ENCODE data around the gene PHLPP1.

The PHLPP1 gene

DNA sequence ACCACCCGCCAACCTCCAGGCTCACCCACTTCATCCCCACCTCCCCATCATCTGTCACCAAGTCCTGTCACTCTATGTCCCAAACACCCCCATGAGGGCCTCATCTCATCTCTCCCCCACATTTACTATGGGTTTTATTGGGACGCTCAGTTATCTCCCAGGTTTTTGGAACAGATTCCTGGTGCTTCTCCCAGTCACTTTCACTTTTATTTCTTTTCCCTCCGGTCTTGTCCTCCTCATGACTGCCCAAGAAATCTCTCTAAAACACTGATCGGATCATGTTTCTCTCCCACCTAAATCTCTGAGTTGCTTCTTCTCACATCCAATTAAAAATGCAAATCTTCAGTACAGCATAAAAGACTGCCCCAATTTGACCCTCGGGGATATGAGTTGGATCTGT lies 273.1 kb downstream of the PHLPP1 start:
- DNase-seq, result no peak

DNA sequence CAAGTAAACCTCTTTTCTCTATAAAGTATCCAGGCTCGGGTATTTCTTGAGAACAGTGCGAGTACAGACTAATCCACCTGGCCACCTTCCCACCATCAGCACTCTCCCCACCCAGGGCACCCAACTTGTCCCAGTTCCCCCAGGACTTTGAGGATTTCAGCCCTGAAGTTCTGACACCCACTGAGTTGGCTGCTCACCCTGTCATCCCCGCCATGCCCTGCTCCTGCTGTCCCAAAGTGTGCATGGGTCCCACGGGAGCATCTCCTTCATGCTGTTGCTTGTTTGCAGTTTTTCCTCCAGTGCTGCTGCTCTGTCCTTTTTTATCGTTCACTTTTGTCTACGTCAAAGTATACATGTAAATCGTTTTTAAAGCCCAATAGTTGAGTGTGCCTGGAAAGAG lies 273.9 kb downstream of the PHLPP1 start:
- no peak for DNase-seq

DNA sequence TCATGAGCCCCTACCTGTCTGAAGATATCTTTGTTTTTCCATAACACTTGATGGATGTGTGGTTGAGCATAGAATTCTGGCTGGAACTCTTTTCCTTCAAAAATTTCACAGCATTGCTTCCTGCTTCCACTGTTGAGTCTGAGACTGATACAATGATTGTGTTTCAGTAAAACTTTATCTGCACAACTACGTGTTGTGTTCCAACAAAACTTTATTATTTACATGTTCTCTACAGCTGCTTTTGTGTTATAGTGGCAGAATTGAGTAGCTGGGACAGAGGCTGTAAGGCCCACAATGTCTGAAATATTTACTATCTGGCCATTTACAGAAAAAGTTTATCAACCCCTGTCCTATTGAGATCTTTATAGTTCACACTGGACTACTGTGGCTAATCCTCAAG lies 275.3 kb downstream of the PHLPP1 start:
- DNase-seq, result no peak

DNA sequence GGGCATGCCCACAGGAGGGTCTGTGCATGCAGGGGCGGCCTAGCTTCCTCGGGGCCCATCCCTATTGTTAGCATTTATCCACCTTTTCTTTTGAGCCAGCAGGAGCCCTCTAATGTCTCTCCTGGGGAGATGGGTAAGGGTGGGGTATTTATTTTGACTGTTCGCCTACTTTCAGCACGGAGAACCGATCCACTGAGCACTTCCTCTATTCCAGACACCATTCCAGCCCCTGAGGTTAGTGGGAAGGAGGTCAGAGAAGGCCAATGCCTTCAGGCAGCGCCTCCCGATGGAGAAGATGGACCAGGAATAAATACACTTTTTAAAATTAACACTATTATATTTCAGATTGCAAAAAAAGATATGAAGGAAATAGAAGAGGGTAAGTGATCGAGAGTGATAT lies 276.0 kb downstream of the PHLPP1 start:
- no peak for DNase-seq

DNA sequence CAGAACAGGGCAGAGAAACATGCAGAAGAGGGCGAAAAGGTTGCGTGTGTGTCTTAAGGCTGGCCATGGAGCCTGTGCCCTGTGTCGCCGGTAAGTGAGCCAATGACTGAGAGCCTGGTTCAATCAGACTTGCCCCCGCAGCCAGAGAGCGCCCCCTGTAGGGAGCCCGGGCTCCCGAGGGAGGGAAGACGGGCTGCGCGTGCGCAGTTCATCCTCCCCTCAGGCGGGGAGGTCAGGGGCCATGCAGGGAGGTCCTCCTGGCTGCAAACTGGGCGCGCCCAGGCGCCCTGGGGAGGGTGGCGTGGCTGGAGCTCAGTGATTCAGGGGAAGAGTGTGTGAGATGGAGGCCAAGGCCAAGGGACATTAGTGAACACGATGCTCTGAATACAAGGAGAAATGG lies 276.6 kb downstream of the PHLPP1 start:
- DNase-seq, result no peak

DNA sequence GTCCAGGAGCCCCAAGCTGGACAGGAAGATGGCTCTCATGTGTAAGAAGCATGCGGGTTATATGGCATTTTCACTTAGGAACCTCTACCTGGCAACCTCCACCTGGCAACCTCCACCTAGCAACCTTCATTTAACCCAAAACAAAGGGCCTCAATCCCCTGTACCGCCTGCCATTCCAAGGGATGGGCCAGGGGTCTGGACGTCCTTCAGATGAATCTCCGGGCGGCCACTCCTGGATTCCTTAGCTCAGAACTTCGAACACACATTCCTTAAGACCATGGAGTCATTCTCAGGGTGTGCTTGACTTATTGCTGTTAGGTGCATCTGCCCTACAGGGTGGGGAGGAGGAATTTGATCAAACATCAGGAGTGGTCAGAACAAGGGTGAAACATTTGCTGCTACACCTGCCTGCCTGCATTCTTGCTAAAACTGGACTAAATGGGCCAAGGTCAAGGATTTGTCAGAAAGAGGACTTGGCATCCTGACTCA lies 277.6 kb downstream of the PHLPP1 start:
- DNase-seq, result no peak

DNA sequence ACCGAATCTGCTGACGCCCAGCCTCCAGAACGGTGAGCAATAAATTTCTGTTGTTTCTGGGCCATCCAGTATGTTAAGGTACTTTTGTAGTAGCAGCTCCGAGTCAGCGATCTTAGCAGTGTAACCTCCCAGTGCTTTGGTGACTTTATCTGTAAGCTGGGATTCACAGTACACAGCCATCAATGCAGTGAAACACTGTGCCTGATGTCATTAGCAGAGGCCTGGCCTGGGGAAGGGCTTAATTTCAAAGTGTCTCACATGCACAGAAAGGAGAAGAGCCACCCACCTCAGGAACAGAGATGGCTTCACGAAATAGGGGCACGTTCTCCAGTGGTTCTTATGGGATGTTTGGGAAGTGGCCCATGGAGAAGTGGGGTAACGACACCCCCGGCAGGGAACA lies 281.2 kb downstream of the PHLPP1 start:
- DNase-seq, result no peak

DNA sequence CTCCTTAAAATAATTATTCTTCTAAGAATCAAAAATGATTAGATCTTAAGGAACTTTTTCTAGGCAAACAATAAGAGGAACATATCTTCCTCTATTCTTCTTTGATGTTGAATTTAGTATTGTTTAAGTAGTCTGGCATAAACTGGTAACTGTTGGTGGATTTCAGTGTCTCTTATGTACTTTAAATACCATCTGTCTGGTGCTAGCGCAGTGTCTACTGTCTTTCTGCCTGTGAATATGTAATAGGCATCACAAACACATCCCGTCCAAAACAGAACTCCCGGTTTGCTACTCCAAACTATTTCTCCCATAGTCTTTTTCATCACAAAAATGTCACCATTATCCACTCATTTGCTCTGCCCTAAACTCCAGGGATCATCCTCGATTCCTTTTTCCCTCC lies 281.7 kb downstream of the PHLPP1 start:
- DNase-seq, result no peak

DNA sequence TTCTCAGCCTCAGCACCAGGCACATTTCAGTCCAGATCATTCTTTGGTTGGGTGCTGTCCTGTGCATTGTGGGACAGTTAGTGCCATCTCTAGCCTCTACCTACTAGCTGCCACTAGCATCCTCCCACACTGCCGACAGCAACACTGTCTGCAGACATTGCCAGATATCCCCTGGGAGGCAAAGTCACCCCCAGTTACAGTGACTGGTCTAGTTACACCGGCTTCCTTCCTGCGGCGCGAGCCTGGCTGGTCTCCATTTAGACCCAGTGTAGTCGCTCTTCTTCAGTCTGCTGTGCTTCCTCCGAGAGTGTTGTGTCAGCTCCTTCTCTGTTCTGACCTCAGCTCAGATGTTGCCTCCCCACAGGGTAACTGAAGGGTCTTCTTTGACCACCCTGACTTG lies 283.1 kb downstream of the PHLPP1 start:
- DNase-seq, result no peak

DNA sequence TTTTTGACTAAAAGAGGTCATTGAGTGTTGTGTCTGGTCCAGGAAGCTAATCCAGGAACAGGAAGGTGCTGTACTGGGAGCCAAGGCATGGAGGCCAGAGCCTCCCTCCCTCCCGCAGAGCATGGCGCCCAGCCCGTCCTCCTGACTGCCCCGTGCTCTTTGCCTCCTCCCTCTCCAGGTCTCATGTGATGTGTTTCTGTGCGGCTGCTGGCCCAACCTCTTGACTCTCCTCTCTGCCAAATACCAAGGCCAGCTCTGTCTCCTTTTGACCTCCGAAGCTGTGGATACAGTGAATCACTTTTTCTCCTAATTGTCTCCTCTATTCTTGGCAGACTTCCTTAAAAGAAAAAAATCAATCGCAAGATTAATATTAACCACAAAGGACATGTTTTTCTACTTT lies 284.1 kb downstream of the PHLPP1 start:
- no peak for DNase-seq

DNA sequence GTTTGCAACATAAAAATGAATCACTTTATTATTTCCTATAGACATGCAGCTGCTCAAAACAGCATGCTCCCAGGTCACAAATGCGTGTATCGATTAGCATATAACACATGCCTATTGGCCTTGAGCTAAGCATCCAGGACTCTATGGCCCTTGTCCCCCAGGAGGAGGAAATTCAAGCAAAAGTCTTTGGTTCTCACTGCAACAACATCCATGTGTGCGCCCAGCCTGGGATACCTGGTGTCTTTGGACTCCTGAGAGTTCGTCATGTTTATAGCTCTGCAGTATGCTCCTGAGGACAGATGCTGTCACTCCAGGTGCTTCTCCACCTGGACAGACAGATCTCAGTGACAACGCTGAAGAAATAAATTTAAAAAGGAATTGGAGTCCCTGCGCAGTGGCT lies 284.6 kb downstream of the PHLPP1 start:
- no peak for DNase-seq

DNA sequence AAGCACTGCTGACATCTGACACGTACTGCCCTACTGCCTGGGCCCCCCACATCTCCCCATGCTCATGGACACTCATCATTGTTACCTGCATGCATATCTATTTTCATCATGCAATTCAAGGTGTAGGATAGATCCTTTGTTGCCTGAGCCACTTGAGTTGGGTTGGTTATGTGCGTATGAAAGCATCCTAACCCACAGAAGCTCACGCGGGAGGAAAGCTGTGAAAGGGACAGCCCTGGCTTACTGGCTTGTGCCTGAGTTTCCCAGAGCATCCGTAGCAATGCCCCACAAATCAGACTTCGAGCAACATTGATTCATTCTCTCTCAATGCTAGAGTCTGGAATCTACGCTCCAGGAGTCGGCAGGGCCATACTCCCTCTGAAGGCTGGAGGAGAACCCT lies 285.5 kb downstream of the PHLPP1 start:
- no peak for DNase-seq

DNA sequence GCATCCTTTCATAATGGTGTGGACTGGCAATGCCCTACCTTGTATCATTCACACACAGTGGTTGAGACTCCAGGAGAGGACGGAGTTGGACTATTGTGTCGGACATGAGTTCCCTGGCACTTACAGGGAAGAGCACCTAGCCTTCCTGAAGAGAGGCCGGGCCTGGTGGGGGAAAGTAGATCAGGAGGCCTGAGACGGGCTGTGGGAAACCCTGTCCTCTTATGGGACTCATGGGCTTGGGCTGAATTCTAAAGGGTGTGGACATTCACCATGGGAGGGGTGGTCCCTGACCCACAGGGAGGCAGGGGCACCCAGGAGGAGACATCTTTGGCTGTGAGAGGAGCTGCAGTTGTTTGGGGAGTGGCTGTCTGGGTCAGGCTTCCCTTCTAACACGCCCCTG lies 286.5 kb downstream of the PHLPP1 start:
- DNase-seq, result no peak

DNA sequence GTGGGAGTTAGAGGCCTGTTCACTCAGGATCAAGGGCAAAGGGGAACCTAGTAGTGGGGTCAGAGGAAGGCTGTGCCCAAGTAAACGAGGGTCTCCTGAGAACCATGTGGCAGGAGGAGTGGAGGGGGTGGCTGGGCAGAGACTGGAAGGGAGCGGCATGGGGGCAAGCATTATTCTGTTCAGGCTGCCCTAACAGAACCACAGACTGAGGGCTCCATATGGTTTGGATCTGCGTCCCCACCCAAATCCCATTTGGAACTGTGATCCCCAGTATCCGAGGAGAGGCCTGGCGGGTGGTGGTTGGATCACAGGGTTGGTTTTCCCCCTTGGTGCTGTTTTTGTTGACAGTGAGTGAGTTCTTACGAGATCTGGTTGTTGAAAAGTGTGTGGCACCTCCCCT lies 287.0 kb downstream of the PHLPP1 start:
- DNase-seq, result no peak

DNA sequence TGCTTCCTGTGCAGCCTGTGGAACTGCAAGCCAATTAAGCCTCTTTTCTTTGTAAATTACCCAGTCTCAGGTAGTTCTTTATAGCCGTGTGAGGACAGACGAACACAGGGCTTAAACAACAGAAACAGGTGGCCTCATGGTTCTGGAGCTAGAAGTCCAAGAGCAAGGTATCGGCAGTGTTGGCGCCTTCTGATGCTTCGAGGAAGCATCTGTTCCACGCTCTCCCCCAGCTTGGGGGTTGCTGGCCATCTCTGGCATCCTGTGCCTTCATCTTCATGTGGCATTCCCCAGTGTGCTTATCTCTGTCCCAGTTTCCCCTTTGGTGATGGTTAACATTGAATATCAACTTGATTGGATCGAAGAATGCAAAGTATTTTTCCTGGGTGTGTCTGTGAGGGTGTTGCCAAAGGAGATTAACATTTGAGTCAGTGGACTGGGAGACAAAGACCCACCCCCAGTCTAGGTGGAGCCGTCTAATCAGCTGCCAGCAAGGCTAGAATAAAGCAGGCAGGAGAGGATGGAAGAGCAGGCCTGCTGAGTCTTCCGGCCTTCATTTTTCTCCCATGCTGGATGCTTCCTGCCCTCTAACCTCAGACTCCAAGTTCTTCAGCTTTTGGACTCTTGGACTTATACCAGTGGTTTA lies 287.6 kb downstream of the PHLPP1 start:
- no peak for DNase-seq

DNA sequence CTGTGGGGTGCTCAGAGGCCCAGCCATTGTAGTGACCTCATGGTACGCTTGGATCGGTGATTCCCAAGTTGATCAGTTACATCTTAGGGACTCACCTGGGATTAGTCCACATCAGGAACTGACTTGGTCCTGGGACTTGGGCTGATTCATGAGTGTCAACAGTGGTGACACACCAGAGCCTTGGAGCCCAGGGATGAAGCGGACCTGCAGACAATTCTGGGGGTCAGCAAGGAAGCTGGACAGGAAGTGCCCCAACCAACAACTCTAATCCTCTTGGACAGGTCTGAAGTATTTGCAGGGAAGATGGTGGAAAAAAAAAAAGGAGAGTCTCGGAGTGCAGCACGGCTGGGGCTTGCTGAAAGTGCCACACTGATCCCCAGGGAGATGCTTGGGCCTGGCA lies 288.6 kb downstream of the PHLPP1 start:
- no peak for DNase-seq

DNA sequence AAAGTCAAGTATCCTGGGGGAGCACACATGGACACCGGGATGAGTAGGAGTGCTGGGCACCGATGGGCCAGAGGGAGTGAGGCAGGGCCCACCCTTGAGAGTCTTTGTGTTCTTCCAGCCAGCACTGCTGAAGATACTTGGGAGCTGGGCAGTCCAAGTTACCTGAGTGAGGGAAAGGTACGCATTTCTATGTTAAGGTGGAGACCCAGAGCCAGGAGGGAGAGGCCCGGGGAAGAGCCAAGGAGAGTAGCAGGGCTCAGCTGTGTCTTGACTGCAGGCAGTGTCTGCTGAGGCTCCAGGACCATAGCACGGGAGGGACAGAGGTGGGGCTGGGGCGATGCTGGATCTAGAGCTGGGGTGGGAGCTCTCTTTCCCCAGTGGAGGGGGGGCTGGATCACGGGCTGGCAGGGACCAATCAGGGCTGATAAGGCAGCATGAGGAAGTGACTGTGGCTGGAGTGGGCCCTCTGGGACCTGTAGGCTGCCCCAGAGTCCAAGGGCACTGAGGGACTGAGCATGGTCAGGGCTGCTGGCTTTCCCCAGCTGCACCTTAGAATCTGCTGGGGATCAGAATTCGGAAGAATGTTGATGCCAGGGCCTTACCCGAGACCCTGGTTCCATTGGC lies 289.2 kb downstream of the PHLPP1 start:
- DNase-seq, result no peak

DNA sequence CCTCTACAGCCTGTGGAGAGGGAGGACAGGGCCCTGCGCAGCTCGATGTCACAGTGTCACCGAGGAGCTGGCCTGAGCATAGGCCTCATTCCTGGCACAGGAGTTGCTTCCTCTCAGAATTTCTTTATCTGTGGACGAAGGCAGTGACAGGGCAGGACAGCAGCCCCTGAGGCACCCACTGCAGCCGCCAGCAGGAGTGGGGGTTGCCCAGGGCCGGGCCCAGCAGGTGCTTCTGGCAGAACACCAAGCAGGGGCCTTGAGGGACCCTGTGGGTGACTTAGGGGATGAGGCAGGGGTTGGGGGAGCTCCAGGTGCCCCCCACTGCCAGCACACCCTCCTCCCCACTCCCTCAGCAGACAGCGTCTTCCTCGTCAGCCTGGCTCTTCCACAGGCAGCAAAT lies 290.0 kb downstream of the PHLPP1 start:
- no peak for DNase-seq

DNA sequence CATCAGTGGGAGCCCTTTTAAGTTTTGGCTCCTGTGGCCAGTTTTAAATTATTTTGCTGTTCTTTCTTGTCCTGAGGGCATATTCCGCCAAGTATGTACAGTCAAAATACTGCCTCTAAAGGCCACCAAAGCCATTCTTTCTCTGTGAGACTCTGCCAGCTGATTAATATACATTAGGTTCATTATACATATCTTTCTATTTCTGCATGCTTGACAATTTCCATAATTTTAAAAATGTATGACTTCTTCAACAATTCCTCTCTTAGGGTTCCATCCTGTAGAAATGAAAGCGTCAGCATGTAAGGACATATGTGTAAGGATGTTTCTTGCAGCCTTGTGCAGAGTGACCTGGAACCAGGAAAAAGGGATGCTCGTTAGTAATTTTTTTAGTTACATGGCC lies 291.9 kb downstream of the PHLPP1 start:
- no peak for DNase-seq

DNA sequence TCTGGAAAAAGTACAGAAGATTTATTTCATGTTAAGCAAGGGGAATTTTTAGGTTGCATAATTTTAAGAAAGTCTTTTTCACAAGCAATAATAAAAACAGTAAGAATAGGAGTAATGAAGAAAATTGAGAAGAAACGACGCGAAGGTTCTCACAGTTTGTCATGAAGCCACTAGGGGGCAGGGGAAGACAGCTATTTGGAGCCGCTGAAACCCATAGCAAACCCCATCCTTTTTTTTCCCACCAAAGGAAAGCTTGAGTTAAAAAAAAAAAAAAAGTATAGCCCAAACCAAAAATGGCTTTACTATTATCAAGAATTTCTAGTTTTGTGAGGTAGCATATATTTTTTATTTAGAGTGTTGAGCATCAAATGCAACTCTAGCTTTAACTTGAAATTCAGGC lies 300.9 kb downstream of the PHLPP1 start:
- peak; percentile 58 to 61 for DNase-seq

DNA sequence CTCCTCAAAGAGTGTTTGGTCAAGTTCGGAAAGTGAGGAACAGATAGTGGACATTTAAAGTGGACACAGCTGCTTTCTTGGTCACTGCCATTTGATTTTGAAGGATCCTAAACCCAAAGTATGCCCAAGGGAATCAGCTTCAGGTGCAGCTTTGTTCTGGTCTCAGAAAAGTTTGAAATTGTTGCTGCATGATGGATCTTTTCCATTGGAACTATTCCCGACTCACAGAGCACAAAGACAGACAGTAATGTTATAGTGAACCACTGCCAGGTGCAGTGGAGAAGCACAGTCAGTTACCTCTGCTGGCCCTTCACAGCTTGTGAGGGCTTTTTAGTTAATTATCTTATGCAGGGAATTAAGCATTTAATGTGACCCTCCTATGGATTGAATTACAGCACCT lies 301.7 kb downstream of the PHLPP1 start:
- no peak for DNase-seq

DNA sequence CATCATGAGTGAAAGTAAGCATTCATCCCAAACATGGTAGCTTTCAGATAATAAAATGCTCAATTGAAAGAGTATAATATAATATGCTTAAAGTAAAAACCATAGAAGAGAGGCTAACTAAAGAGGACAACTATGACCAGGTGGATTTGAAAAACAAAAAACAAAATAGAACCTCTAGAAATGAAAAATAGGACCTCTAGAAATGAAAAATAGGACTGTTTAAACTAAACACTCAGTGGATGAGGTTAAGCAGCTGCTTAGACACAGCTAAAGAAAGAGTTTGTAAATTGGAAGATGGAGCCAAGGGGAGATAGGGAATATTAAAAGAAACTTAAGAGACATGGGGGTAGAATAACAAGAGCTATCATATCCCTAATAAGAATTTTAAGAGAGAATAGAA lies 302.6 kb downstream of the PHLPP1 start:
- DNase-seq, result no peak

DNA sequence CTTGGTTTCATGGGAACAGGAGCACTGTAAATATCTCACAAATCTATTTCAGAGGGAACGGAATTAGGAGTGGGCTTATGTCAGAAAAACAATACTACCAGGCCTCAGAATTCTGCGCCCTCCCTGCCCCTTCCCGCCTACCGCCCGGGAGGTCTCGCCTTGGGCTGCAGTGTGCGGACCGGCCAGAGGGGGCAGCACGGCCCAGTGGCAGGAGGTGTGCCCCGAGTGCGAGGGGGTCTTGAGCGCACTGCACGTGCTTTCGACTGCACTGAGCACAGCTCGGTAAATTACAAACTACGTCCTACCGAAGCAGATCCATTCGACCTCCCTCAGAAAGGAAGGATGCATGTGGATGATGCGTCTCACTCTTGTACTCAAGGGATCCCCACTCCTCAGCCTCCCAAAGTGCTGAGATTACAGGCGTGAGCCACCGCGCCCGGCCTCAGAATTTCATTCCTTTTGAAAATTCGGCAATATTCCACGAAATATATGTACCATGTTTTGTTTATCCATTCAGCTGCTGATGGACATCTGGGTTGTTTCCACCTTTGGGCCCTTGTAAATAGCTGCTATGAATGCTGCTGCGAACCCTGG lies 307.2 kb downstream of the PHLPP1 start:
- no peak for DNase-seq

DNA sequence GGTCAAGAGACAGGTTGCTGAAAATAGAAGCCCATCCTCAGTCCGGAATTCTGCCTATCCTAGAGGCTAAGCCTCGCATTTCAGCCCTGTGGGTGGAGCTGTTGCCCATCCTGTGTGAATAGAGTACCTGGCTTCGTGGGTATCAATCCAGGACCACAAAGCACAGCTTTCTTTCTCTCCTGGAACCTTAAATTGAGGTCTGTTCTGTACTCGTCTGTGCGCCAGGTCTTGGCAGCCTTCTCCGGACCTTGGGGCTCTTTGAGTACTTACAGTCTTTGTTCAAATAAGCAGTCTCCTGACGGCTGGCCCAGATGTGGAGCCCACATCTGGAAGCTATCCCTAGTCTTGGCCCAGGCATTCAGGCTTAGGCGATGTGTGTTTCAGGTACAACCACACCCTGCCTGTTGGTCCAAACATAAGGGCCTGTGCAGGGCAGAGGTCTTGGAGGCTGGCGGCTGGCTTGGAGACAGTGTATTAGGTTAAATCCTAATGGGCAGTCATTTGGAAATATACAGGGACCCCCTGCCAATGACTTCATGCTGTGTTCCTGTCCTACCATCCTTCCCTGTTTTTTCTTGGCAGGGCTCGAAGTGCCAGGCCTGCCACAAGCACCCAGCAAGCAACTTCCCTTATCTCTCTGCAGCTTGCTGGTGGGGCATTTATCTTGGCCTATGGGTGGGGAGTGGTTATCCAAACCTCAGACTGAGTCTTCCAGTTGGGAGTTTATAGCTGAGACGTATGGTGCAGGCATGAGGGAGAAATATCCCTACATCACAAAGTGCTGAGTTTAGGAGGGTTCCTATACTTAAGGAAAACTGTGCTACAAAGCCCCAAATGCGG lies 310.1 kb downstream of the PHLPP1 start:
- DNase-seq, result peak; percentile 20 to 34

All from NCI-H2081 (cell line).